Measurements from ENCODE around the gene TFDP1.

TFDP1 gene

DNA sequence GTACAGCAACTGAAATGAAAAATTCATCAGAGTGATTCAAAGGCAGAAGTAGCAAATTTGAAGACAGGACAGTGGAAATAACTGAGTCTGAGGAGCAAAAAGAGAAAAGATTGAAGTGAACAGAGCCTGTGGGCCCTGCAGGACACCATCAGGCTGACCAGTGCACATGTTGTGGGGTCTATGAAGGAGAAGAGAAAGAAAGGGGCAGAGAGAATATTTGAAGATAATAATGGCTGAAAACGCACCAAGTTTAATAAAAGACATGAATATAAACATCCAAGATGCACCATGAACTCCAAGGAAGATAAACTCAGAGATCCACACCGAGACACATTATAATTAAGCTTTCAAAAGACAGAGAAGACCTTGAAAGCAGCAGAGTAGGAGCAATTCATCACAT lies 58.0 kb downstream of the TFDP1 start:
- in situ Hi-C loops (cut with HindIII; ENCODE audit: low pct_unique_long_range_greater_than_20kb, low sequenced_read_pairs) = no loop called here
- no peak for DNase-seq (ENCODE audit: low read depth in 1 of 2, low spot score in 1 of 2)
- no peak for TF ChIP-seq JUND (IDR thresholded peaks at IDR 0.05; ENCODE audit: low read depth)

DNA sequence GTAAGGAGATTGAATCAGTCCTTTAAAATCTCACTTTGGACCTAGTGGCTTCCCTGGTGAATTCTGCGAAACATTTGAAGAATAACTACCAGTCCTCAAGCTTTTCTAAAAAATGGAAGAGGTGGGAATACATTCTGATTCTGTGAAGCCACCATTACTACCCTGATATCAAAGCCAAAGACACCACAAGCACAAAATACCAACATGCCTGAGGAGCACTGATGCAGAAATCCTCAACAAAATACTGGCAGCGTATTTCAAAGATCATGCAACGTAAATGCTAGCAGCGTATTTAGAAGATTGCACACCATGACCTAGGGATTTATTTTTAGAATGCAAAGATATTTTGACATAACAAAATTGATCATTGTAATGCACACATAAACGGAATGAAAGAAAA lies 59.0 kb downstream of the TFDP1 start:
- in situ Hi-C loops (cut with HindIII; ENCODE audit: low pct_unique_long_range_greater_than_20kb, low sequenced_read_pairs) = no loop called here
- DNase-seq (ENCODE audit: low read depth in 1 of 2, low spot score in 1 of 2) = no peak
- no peak for TF ChIP-seq JUND (IDR thresholded peaks at IDR 0.05; ENCODE audit: low read depth)

- TF ChIP-seq JUND (IDR thresholded peaks at IDR 0.05; ENCODE audit: low read depth) = no peak
- in situ Hi-C loops (cut with HindIII; ENCODE audit: low pct_unique_long_range_greater_than_20kb, low sequenced_read_pairs) = no loop called here
- no peak for DNase-seq (ENCODE audit: low read depth in 1 of 2, low spot score in 1 of 2)
Measured at GRCh38 chr13:113644800-113645199, 60.2 kb downstream of the TFDP1 start.

DNA sequence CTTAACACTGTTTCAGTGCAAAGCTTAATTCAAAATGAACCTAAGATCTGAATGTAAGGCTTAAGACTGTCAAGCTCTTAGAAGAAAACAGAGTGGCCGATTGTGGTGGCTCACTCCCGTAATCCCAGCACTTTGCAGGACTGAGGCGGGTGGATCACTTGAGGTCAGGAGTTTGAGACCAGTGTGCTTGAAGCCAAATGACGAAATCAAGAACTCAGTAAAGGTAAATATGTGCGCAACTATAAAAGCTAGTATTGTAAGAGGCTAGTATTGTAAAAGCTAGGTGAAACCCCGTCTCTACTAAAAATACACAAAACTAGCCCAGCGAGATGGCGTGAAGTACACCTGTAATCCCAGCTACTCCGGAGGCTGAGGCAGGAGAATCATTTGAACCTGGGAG lies 60.8 kb downstream of the TFDP1 start:
- no peak for TF ChIP-seq JUND (IDR thresholded peaks at IDR 0.05; ENCODE audit: low read depth)
- in situ Hi-C loops (cut with HindIII; ENCODE audit: low pct_unique_long_range_greater_than_20kb, low sequenced_read_pairs) = no loop called here

GRCh38 chr13:113646376-113646775 lies 61.8 kb downstream of the TFDP1 start:
- no peak for DNase-seq (ENCODE audit: low read depth in 1 of 2, low spot score in 1 of 2)
- no peak for TF ChIP-seq JUND (IDR thresholded peaks at IDR 0.05; ENCODE audit: low read depth)
- in situ Hi-C loops (cut with HindIII; ENCODE audit: low pct_unique_long_range_greater_than_20kb, low sequenced_read_pairs) = no loop called here

More for the DNA sequence above, 60.8 kb downstream of the TFDP1 start:
- DNase-seq (ENCODE audit: low read depth in 1 of 2, low spot score in 1 of 2) = no peak

- DNase-seq (ENCODE audit: low read depth in 1 of 2, low spot score in 1 of 2) = no peak
- in situ Hi-C loops (cut with HindIII; ENCODE audit: low pct_unique_long_range_greater_than_20kb, low sequenced_read_pairs) = no loop called here
- no peak for TF ChIP-seq JUND (IDR thresholded peaks at IDR 0.05; ENCODE audit: low read depth)
Measured at GRCh38 chr13:113646921-113647340, 62.4 kb downstream of the TFDP1 start.

GRCh38 chr13:113647351-113648215 lies 63.0 kb downstream of the TFDP1 start:
- peak in 1 of 2 experiments; percentile 65 for DNase-seq (ENCODE audit: low read depth in 1 of 2, low spot score in 1 of 2)
- no peak for TF ChIP-seq JUND (IDR thresholded peaks at IDR 0.05; ENCODE audit: low read depth)
- in situ Hi-C loops (cut with HindIII; ENCODE audit: low pct_unique_long_range_greater_than_20kb, low sequenced_read_pairs) = no loop called here

DNA sequence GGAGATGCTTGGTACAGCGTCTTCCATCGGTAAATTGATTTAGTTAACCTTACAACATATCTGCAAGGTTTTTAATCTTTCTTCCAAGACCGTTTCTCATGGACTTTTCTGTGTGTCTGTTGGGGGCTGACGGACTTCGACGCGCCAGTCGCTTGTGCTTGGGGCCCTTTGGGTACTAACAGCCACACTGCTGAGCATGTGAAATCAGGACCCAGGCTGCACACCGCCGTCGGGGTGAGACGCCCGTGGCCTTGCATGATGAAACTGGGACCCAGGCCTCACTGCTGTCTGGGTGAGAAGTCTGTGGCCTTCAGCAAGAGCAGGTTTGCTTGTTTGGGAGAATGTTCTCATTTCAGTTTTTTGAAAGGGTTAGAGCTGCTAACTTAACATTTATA lies 63.7 kb downstream of the TFDP1 start:
- no peak for TF ChIP-seq JUND (IDR thresholded peaks at IDR 0.05; ENCODE audit: low read depth)
- in situ Hi-C loops (cut with HindIII; ENCODE audit: low pct_unique_long_range_greater_than_20kb, low sequenced_read_pairs) = no loop called here
- no peak for DNase-seq (ENCODE audit: low read depth in 1 of 2, low spot score in 1 of 2)

- in situ Hi-C loops (cut with HindIII; ENCODE audit: low pct_unique_long_range_greater_than_20kb, low sequenced_read_pairs) = no loop called here
- TF ChIP-seq JUND (IDR thresholded peaks at IDR 0.05; ENCODE audit: low read depth) = no peak
- no peak for DNase-seq (ENCODE audit: low read depth in 1 of 2, low spot score in 1 of 2)
Measured at GRCh38 chr13:113649212-113649611, 64.7 kb downstream of the TFDP1 start.

DNA sequence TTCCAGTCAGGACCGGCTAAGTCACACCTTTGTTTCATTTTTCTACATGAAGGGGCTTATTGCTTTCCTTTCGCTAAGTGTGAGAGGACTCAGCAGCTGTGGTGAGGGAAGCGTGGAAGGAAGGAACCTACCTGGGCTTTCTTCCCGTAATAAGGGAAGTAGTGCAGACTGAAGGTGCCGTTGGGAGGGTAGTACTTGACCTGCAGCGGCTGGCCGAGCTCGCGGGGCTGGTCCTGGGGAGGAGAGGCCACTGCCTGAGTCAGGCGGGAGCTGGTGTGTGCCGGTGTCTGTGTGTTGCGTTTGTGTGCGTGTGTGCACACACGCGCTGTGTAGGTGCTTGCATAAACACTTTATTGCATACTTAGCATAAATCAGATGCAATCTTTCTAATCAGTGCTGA lies 65.7 kb downstream of the TFDP1 start:
- in situ Hi-C loops (cut with HindIII; ENCODE audit: low pct_unique_long_range_greater_than_20kb, low sequenced_read_pairs) = no loop called here
- TF ChIP-seq JUND (IDR thresholded peaks at IDR 0.05; ENCODE audit: low read depth) = no peak
- DNase-seq (ENCODE audit: low read depth in 1 of 2, low spot score in 1 of 2) = no peak

DNA sequence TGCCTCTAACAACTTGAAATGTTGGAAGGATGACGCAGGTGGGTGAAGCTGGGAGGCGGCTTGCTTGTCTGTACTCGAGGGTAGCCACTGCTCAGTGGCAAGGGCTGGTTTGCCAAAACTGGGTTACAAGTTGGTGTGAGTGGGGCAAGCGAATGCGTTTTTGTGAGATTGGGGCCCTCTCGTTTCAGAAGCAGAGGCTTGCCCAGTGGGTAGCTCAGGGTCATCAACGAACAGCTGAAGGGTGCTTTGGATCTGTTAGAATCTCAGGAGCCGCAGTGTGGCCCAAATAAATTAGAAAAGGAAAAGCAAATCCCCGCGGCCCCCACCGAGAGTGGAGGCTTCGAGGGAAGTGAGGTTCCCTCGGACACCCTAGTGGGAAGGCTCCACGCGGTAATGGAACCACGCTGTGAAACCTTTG lies 66.2 kb downstream of the TFDP1 start:
- DNase-seq (ENCODE audit: low read depth in 1 of 2, low spot score in 1 of 2) = no peak
- no peak for TF ChIP-seq JUND (IDR thresholded peaks at IDR 0.05; ENCODE audit: low read depth)
- in situ Hi-C loops (cut with HindIII; ENCODE audit: low pct_unique_long_range_greater_than_20kb, low sequenced_read_pairs) = no loop called here

- no peak for DNase-seq (ENCODE audit: low read depth in 1 of 2, low spot score in 1 of 2)
- in situ Hi-C loops (cut with HindIII; ENCODE audit: low pct_unique_long_range_greater_than_20kb, low sequenced_read_pairs) = no loop called here
- TF ChIP-seq JUND (IDR thresholded peaks at IDR 0.05; ENCODE audit: low read depth) = no peak
Measured at GRCh38 chr13:113651511-113652403, 67.2 kb downstream of the TFDP1 start.

Measured in T47D (cell line).